Measurements from ENCODE around the gene ACER3. TPM values are rescaled to one million over a fixed set of nuclear protein-coding genes. Genes with fewer than 3 reads are reported as not detected.

The ACER3 gene
- total RNA-seq, 4 donors from 2014 or later, result 6.5 to 58.9 (median 27.4) TPM

DNA sequence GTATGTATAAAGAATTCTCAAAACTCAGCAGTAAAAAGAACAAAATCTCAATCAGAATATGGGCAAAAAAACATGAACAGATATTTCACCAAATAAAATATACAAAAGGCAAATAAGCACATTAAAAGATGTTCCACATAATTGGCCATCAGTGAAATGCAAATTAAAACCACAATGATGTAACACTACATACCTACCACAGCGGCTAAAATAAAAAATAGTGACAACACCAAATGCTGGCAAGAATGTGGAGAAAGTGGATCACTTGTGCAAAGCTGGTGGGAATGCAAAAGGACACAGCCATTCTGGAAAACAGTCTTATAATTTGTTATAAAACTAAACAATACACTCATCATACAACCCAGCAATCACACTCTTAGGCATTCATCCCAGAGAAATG, 38.3 kb upstream of the ACER3 start:
- H3K27ac ChIP-seq, result no peak overlapping the region
- no peak for DNase-seq
- no peaks in the 10 kb centered on the region for H3K9me3 ChIP-seq
- H3K4me3 ChIP-seq, result no peak overlapping the region
- H3K27me3 ChIP-seq, result no peaks in the 10 kb centered on the region
- intact Hi-C loops (cut with DNase I; ENCODE audit: low total_unique reads), result no loop called here
- no peaks in the 10 kb centered on the region for H3K4me1 ChIP-seq
- no peaks in the 10 kb centered on the region for H3K36me3 ChIP-seq
- TF ChIP-seq, protein P1, sequence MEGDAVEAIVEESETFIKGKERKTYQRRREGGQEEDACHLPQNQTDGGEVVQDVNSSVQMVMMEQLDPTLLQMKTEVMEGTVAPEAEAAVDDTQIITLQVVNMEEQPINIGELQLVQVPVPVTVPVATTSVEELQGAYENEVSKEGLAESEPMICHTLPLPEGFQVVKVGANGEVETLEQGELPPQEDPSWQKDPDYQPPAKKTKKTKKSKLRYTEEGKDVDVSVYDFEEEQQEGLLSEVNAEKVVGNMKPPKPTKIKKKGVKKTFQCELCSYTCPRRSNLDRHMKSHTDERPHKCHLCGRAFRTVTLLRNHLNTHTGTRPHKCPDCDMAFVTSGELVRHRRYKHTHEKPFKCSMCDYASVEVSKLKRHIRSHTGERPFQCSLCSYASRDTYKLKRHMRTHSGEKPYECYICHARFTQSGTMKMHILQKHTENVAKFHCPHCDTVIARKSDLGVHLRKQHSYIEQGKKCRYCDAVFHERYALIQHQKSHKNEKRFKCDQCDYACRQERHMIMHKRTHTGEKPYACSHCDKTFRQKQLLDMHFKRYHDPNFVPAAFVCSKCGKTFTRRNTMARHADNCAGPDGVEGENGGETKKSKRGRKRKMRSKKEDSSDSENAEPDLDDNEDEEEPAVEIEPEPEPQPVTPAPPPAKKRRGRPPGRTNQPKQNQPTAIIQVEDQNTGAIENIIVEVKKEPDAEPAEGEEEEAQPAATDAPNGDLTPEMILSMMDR (IDR thresholded peaks at IDR 0.05), result no peak
- TF ChIP-seq POLR2A (IDR thresholded peaks at IDR 0.05), result no peak

DNA sequence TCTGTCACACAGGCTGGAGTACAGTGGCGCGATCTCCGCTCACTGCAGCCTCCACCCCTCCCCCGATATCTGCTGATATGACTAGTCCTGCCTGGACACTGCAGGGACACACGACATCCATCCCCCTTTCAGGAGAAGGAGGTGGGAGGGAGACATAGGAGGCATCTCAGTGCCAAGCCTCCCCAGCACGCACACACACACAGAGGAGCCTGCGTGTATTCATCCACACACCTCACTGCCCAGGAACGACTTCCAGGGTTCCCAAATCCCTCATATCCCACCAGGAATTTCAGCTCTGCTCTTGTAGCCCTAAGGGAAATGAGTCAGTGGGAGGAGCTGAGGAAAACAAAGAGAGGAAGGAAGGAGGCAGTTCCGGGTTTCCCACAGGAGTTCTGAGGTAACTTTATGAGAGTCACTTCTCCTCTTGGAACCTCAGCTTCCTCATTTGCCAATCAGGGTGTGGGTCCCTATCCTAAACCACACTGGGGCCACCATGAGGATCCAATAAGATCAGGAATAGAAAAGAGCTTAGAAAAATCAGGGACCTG, 37.2 kb upstream of the ACER3 start:
- Histone ChIP-seq H3K4me3 (no peak overlapping the region), H3K4me1 (no peaks in the 10 kb centered on the region), H3K27ac (peak overlapping the region; percentile 45 to 61), H3K9me3 (no peaks in the 10 kb centered on the region), H3K27me3 (no peaks in the 10 kb centered on the region), H3K36me3 (no peaks in the 10 kb centered on the region)
- peak in 1 of 2 donors; percentile 54 for DNase-seq
- intact Hi-C loops (cut with DNase I; ENCODE audit: low total_unique reads), result no loop called here
- no peak for TF ChIP-seq POLR2A (IDR thresholded peaks at IDR 0.05)
- TF ChIP-seq, protein P1 (IDR thresholded peaks at IDR 0.05), result no peak

DNA sequence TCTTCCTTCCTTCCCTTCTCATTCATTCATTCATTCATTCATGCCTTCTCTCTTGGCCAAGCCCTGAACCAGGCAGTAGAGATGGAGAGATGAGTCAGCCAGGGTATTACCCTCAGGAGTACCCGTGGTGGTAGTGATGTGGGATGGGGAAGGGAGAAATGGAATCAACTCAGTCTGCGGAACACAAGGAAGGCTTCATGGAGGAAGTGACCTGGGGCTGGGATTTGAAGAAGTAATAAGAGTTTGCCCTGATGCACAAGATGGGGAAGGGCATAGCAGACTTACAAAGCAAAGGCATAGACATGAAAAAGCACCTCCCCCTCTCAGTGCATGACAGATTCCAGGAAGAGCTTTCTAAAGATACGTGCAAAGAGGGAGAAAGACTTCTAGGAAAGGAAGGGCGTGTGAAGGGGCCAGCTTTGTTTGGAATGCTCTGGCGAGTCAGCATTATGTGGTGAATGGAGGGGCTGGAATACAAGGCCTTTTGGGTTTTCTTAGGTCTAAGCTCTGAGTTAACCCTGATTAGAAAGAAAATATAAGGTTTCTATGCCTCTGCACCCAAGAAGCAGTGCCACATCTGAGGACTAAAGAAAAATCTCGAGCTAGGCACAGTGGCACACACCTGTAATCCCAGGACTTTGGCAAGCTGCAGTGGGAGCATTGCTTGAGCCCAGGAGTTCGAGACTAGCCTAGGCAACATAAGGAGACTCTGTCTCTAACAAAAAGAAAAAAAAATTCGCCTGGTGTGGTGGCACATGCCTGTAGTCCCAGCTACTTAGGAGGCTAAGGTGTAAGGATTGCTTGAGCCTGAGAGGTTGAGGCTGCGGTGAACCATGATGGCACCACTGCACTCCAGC, 36.4 kb upstream of the ACER3 start:
- H3K4me1 ChIP-seq, result no peaks in the 10 kb centered on the region
- no peak for TF ChIP-seq POLR2A (IDR thresholded peaks at IDR 0.05)
- TF ChIP-seq, protein P1 (IDR thresholded peaks at IDR 0.05), result no peak
- H3K36me3 ChIP-seq, result no peaks in the 10 kb centered on the region
- H3K4me3 ChIP-seq, result no peak overlapping the region
- intact Hi-C loops (cut with DNase I; ENCODE audit: low total_unique reads), result no loop called here
- H3K27ac ChIP-seq, result peak overlapping the region; percentile 45 to 61
- no peaks in the 10 kb centered on the region for H3K9me3 ChIP-seq
- H3K27me3 ChIP-seq, result no peaks in the 10 kb centered on the region
- DNase-seq, result no peak

DNA sequence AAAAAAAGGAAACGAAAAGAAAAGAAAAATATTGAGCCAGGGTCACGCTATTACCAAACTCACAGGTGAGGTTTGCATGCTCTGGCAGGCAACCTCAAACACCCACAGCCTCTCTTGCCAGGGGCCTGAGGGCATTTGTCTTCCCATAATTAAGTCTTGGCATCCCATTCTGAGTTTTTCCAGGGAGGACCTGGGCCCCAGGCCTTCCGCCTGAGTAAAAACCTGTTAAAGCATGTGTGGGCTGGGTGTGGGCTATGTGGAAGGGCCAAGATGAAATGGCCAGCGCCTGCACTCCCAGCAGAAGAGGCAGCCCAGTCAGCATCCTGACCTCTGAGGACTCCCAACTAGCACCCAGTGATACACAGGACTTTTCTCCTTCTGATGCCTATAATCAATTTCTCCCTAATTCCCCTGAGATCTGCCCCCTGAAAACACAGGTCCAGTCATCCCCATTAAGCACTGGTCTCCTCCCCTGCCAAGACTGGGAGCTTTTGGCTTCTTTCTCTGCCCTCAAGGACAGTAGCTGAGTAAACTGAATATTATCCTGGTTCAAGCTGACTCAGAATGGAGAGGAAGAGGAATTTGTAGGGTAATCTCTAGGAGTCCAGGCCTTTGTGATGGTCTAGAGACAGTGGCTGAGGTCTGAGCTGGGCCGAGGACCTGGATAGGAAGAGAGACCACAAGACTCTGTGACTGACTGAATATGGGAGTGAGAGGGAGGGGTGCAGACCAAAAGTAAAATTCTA, 35.6 kb upstream of the ACER3 start:
- Histone ChIP-seq H3K27ac (no peak overlapping the region), H3K4me1 (no peaks in the 10 kb centered on the region), H3K36me3 (no peaks in the 10 kb centered on the region), H3K9me3 (no peaks in the 10 kb centered on the region), H3K4me3 (no peak overlapping the region), H3K27me3 (no peaks in the 10 kb centered on the region)
- intact Hi-C loops (cut with DNase I; ENCODE audit: low total_unique reads), result no loop called here
- DNase-seq, result no peak
- no peak for TF ChIP-seq POLR2A (IDR thresholded peaks at IDR 0.05)
- TF ChIP-seq, protein P1 (IDR thresholded peaks at IDR 0.05), result no peak
